ENCODE results near the gene CNBD2. TPM values are rescaled to one million over a fixed set of nuclear protein-coding genes. Genes with fewer than 3 reads are reported as not detected.
A peak's percentile ranks its signal among the peaks of the same experiment; 100 is the strongest.

Gene CNBD2
- total and polyA plus RNA-seq, 4 donors: 2.2 to 3.1 (median 2.5) TPM

DNA sequence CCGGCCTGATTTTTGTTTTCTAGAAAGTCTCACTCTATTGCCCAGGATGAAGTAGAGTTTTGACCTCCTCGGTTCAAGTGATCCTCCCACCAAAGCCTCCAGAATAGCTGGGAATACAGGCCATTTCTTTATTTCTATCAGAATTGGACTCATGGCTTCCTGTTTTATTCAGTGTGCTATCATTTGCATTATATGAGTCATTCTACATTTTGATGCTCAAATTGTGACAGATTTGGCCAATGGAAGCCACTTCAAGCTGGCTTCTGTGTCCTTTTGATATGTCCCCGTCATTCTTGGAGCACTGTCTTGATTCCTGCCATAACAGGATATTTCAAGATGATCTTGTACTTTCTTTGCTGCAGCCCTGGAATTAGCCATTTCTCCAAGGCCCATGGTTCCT lies 75.1 kb downstream of the CNBD2 start:
- no peaks in the 10 kb centered on the region for H3K27me3 ChIP-seq (ENCODE audit: control insufficient read depth in 4 of 4, insufficient read depth in 4 of 4, low read length in 3 of 4)
- peaks cover 0 to 7% (median 3%) of the 10 kb centered on the region in 4 donors for H3K4me1 ChIP-seq (ENCODE audit: control insufficient read depth in 4 of 4, insufficient read depth in 4 of 4, low read length in 3 of 4)
- peaks cover 0 to 2% (median 0%) of the 10 kb centered on the region in 4 donors for H3K36me3 ChIP-seq (ENCODE audit: control insufficient read depth in 4 of 4, insufficient read depth in 3 of 4, low read depth in 1 of 4, low read length in 3 of 4)
- H3K9ac ChIP-seq (ENCODE audit: low read depth in 1 of 2, low read length in 2 of 2): no peak overlapping the region
- no peaks in the 10 kb centered on the region for H3K9me3 ChIP-seq (ENCODE audit: control insufficient read depth in 4 of 4, low read length in 3 of 4)
- no peak overlapping the region for H3K4me3 ChIP-seq (ENCODE audit: low read depth in 1 of 3, low read length in 3 of 3)
- WGBS: 95% methylated on average over 3 of the region's 3 CpGs
- TF ChIP-seq, protein P1, sequence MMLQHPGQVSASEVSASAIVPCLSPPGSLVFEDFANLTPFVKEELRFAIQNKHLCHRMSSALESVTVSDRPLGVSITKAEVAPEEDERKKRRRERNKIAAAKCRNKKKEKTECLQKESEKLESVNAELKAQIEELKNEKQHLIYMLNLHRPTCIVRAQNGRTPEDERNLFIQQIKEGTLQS (IDR thresholded peaks at IDR 0.05): no peak
- TF ChIP-seq TAF1 (conservative IDR thresholded peaks at IDR 0.05) (no peak), YY1 (IDR thresholded peaks at IDR 0.05) (no peak)
- TF ChIP-seq, protein P2, sequence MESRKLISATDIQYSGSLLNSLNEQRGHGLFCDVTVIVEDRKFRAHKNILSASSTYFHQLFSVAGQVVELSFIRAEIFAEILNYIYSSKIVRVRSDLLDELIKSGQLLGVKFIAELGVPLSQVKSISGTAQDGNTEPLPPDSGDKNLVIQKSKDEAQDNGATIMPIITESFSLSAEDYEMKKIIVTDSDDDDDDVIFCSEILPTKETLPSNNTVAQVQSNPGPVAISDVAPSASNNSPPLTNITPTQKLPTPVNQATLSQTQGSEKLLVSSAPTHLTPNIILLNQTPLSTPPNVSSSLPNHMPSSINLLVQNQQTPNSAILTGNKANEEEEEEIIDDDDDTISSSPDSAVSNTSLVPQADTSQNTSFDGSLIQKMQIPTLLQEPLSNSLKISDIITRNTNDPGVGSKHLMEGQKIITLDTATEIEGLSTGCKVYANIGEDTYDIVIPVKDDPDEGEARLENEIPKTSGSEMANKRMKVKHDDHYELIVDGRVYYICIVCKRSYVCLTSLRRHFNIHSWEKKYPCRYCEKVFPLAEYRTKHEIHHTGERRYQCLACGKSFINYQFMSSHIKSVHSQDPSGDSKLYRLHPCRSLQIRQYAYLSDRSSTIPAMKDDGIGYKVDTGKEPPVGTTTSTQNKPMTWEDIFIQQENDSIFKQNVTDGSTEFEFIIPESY (IDR thresholded peaks at IDR 0.05): no peak
- DNase-seq (ENCODE audit: low spot score): no peak
- H3K27ac ChIP-seq (ENCODE audit: low read depth in 1 of 2, low read length in 2 of 2): no peak overlapping the region

DNA sequence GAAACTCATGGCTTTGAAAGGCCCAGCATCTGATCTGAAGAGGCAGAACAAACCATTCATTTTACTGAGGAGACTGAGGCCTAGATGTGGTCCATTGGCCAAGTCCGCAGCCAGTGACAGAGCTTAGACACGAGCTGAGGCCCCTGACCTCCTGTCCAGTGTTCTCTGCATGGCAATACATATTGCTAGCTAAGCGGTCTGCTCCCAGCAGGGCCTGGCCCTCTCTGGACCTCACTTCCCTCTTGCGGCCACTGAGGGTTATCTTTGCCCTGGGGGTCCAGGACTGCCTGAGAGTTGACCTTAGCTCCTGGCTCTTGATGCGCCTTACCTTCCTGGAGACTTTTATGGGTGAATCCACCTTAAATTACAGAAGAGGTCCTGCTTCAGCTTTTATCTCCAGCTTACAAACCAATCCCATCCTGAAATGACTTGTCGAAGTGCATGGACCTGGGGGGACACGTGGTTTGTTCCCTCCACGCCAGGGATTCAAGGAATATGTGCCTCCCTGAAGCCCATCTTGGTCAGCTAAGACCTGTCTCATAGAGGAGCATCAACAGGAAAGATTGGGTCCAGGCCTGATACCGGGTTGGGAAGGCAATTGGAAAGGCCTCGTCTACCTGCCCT lies 75.6 kb downstream of the CNBD2 start:
- 88% methylated on average over 10 of the region's 10 CpGs for WGBS

DNA sequence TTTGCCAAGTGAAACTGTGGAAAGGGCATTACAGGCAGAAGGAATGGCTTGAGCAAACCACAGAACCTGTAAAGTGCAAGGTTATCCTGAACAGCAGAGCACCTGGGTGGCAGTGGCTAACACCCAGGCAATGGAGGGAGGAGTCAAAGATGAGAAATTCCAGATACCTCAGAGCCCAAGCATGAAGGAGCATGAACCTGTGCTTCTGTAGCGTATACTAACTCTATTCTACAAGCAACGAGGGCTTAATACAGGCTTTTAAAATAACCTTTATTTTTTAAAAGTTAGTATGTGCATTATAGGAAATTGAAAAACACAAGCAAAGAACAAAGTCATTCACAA lies 77.0 kb downstream of the CNBD2 start:
- H3K27ac ChIP-seq (ENCODE audit: low read depth in 1 of 2, low read length in 2 of 2): no peak overlapping the region
- WGBS: 89% methylated on average over 2 of the region's 2 CpGs
- H3K4me1 ChIP-seq (ENCODE audit: control insufficient read depth in 4 of 4, insufficient read depth in 4 of 4, low read length in 3 of 4): peaks cover 0 to 10% (median 3%) of the 10 kb centered on the region in 4 donors
- no peak overlapping the region for H3K9ac ChIP-seq (ENCODE audit: low read depth in 1 of 2, low read length in 2 of 2)
- no peak overlapping the region for H3K4me3 ChIP-seq (ENCODE audit: low read depth in 1 of 3, low read length in 3 of 3)
- DNase-seq (ENCODE audit: low spot score): no peak
- H3K9me3 ChIP-seq (ENCODE audit: control insufficient read depth in 4 of 4, low read length in 3 of 4): no peaks in the 10 kb centered on the region
- H3K27me3 ChIP-seq (ENCODE audit: control insufficient read depth in 4 of 4, insufficient read depth in 4 of 4, low read length in 3 of 4): no peaks in the 10 kb centered on the region
- H3K36me3 ChIP-seq (ENCODE audit: control insufficient read depth in 4 of 4, insufficient read depth in 3 of 4, low read depth in 1 of 4, low read length in 3 of 4): peaks cover 0 to 2% (median 0%) of the 10 kb centered on the region in 4 donors
- TF ChIP-seq HNF4G (IDR thresholded peaks at IDR 0.05) (no peak), EGR1 (IDR thresholded peaks at IDR 0.05; ENCODE audit: low read depth in 2 of 2) (no peak), HNF4A (conservative IDR thresholded peaks at IDR 0.05) (no peak), SP1 (IDR thresholded peaks at IDR 0.05) (no peak), YY1 (IDR thresholded peaks at IDR 0.05) (no peak), FOXA2 (IDR thresholded peaks at IDR 0.05) (no peak), FOXA1 (IDR thresholded peaks at IDR 0.05) (no peak), TAF1 (conservative IDR thresholded peaks at IDR 0.05) (no peak), RXRA (IDR thresholded peaks at IDR 0.05) (no peak), NR2F2 (IDR thresholded peaks at IDR 0.05) (no peak)
- TF ChIP-seq, protein P2 (IDR thresholded peaks at IDR 0.05): no peak
- TF ChIP-seq, protein P1 (IDR thresholded peaks at IDR 0.05): no peak
- TF ChIP-seq, protein P3, sequence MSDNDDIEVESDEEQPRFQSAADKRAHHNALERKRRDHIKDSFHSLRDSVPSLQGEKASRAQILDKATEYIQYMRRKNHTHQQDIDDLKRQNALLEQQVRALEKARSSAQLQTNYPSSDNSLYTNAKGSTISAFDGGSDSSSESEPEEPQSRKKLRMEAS (IDR thresholded peaks at IDR 0.05): no peak
- TF ChIP-seq, protein P4, sequence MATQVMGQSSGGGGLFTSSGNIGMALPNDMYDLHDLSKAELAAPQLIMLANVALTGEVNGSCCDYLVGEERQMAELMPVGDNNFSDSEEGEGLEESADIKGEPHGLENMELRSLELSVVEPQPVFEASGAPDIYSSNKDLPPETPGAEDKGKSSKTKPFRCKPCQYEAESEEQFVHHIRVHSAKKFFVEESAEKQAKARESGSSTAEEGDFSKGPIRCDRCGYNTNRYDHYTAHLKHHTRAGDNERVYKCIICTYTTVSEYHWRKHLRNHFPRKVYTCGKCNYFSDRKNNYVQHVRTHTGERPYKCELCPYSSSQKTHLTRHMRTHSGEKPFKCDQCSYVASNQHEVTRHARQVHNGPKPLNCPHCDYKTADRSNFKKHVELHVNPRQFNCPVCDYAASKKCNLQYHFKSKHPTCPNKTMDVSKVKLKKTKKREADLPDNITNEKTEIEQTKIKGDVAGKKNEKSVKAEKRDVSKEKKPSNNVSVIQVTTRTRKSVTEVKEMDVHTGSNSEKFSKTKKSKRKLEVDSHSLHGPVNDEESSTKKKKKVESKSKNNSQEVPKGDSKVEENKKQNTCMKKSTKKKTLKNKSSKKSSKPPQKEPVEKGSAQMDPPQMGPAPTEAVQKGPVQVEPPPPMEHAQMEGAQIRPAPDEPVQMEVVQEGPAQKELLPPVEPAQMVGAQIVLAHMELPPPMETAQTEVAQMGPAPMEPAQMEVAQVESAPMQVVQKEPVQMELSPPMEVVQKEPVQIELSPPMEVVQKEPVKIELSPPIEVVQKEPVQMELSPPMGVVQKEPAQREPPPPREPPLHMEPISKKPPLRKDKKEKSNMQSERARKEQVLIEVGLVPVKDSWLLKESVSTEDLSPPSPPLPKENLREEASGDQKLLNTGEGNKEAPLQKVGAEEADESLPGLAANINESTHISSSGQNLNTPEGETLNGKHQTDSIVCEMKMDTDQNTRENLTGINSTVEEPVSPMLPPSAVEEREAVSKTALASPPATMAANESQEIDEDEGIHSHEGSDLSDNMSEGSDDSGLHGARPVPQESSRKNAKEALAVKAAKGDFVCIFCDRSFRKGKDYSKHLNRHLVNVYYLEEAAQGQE (IDR thresholded peaks at IDR 0.05): no peak

More for the DNA sequence above, 75.6 kb downstream of the CNBD2 start:
- no peak for TF ChIP-seq FOXA2 (IDR thresholded peaks at IDR 0.05)
- TF ChIP-seq, protein P5, sequence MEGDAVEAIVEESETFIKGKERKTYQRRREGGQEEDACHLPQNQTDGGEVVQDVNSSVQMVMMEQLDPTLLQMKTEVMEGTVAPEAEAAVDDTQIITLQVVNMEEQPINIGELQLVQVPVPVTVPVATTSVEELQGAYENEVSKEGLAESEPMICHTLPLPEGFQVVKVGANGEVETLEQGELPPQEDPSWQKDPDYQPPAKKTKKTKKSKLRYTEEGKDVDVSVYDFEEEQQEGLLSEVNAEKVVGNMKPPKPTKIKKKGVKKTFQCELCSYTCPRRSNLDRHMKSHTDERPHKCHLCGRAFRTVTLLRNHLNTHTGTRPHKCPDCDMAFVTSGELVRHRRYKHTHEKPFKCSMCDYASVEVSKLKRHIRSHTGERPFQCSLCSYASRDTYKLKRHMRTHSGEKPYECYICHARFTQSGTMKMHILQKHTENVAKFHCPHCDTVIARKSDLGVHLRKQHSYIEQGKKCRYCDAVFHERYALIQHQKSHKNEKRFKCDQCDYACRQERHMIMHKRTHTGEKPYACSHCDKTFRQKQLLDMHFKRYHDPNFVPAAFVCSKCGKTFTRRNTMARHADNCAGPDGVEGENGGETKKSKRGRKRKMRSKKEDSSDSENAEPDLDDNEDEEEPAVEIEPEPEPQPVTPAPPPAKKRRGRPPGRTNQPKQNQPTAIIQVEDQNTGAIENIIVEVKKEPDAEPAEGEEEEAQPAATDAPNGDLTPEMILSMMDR (IDR thresholded peaks at IDR 0.05; ENCODE audit: low read depth, low read length, missing input control): peak; percentile 7
- TF ChIP-seq JUND (IDR thresholded peaks at IDR 0.05): no peak
- Histone ChIP-seq H3K4me1 (ENCODE audit: control insufficient read depth in 4 of 4, insufficient read depth in 4 of 4, low read length in 3 of 4) (peaks cover 0 to 10% (median 3%) of the 10 kb centered on the region in 4 donors), H3K4me3 (ENCODE audit: low read depth in 1 of 3, low read length in 3 of 3) (no peak overlapping the region), H3K9me3 (ENCODE audit: control insufficient read depth in 4 of 4, low read length in 3 of 4) (no peaks in the 10 kb centered on the region), H3K27me3 (ENCODE audit: control insufficient read depth in 4 of 4, insufficient read depth in 4 of 4, low read length in 3 of 4) (no peaks in the 10 kb centered on the region), H3K36me3 (ENCODE audit: control insufficient read depth in 4 of 4, insufficient read depth in 3 of 4, low read depth in 1 of 4, low read length in 3 of 4) (peaks cover 0 to 2% (median 0%) of the 10 kb centered on the region in 4 donors), H3K27ac (ENCODE audit: low read depth in 1 of 2, low read length in 2 of 2) (no peak overlapping the region), H3K9ac (ENCODE audit: low read depth in 1 of 2, low read length in 2 of 2) (no peak overlapping the region)
- no peak for DNase-seq (ENCODE audit: low spot score)
